Prostate gland (tissue), 2 donors: ENCODE data around the gene OGFOD3. TPM values are rescaled to one million over a fixed set of nuclear protein-coding genes. Genes with fewer than 3 reads are reported as not detected.
"Not testable (repeated sequence)": the region's sequence is repeated elsewhere in the genome, so short reads cannot be mapped to it uniquely, and the experiment has no call there.

Experiments
- DNase-seq: peaks from one replicate; pipeline ENCODE4 v3.0.0-alpha.2; 2019; ENCODE audit warnings: low spot score
- H3K27ac ChIP-seq, 2 donors: fragments of 200-600 bp; sonication (generic); 2 replicates each; pipeline ENCODE4 v1.5.1; 2017 to 2019
- H3K27me3 ChIP-seq: fragments of 200-600 bp; sonication (generic); replicated peaks from 2 replicates; pipeline ENCODE4 v1.5.1; 2019; ENCODE audit not compliant: insufficient read depth
- H3K36me3 ChIP-seq, 2 donors: fragments of 200-600 bp; sonication (generic); 1 replicate in 1 of 2; 2 replicates in 1 of 2; pipeline versions ENCODE4 v1.5.1 to v1.8.1; 2017 to 2019
- H3K4me1 ChIP-seq: fragments of 200-600 bp; sonication (generic); replicated peaks from 2 replicates; pipeline ENCODE4 v1.5.1; 2019
- H3K4me3 ChIP-seq, 2 donors: fragments of 200-600 bp; sonication (generic); 2 replicates each; pipeline ENCODE4 v1.5.1; 2017 to 2019
- H3K9me3 ChIP-seq: fragments of 200-600 bp; sonication (generic); 2 replicates; pipeline ENCODE4 v1.5.1; 2017
- CTCF ChIP-seq, 4 experiments: fragments of 200-600 bp in 2 of 4; fragments of 450-650 bp in 2 of 4; sonication (generic) in 2 of 4; IDR thresholded peaks; 1 replicate in 3 of 4; 2 replicates in 1 of 4; pipeline ENCODE4 v1.5.1; 2016 to 2019; ENCODE audit warnings: antibody characterized with exemption in 4 of 4, mild to moderate bottlenecking in 2 of 4, moderate library complexity in 2 of 4
- POLR2A ChIP-seq: fragments of 450-650 bp; IDR thresholded peaks from one replicate; pipeline ENCODE4 v1.6.1; 2016; ENCODE audit warnings: antibody characterized with exemption, mild to moderate bottlenecking
- POLR2AphosphoS5 ChIP-seq: sonication (generic); formaldehyde crosslinking; IDR thresholded peaks from one replicate; pipeline ENCODE4 v1.6.1; 2017; ENCODE audit warnings: antibody characterized with exemption
- WGBS: methylation state at CpG from one replicate; pipeline ENCODE4 v1.1.5; 2018; 5-methylcytosine and 5-hydroxymethylcytosine counted together
- intact Hi-C: fragments of 100-400 bp; cut with DNase I; formaldehyde crosslinking; loops from one replicate; pipeline ENCODE4 v1.14.2; 2022
- total RNA-seq, 2 donors: library from RNA; depleted of rRNA; stranded (reverse); fragments of >200 nt; gene quantifications; one replicate each; pipeline ENCODE4 v1.1.0, GENCODE V29; 2016

OGFOD3 gene
- total RNA-seq, 2 donors from 2014 or later = 41.0 to 65.8 TPM

GRCh38 chr17:82378741-82379021 is 39.7 kb downstream of the OGFOD3 start:
- H3K9me3 ChIP-seq = no peaks in the 10 kb centered on the region
- TF ChIP-seq CTCF (IDR thresholded peaks at IDR 0.05) (no peak), POLR2A (no peak), POLR2AphosphoS5 (no peak)
- DNase-seq = no peak
- peaks cover 30% of the 10 kb centered on the region for H3K27me3 ChIP-seq
- no peaks in the 10 kb centered on the region for H3K4me1 ChIP-seq
- no peak overlapping the region for H3K4me3 ChIP-seq
- H3K27ac ChIP-seq = no peak overlapping the region
- intact Hi-C loops = no loop called here
- 48% methylated on average over 7 of the region's 10 CpGs for WGBS
- no peaks in the 10 kb centered on the region for H3K36me3 ChIP-seq

GRCh38 chr17:82377924-82378740 is 40.3 kb downstream of the OGFOD3 start:
- no peaks in the 10 kb centered on the region for H3K36me3 ChIP-seq
- no peak overlapping the region for H3K27ac ChIP-seq
- intact Hi-C loops = no loop called here
- 77% methylated on average over 29 of the region's 31 CpGs for WGBS
- no peak for DNase-seq
- H3K9me3 ChIP-seq = no peaks in the 10 kb centered on the region
- no peak for TF ChIP-seq CTCF (IDR thresholded peaks at IDR 0.05)
- TF ChIP-seq POLR2A = no peak
- TF ChIP-seq POLR2AphosphoS5 = no peak
- H3K4me1 ChIP-seq = no peaks in the 10 kb centered on the region
- H3K4me3 ChIP-seq = no peak overlapping the region
- peaks cover 30% of the 10 kb centered on the region for H3K27me3 ChIP-seq

GRCh38 chr17:82377294-82377693 is 41.1 kb downstream of the OGFOD3 start:
- DNase-seq, H3K9me3 ChIP-seq, H3K4me1 ChIP-seq, H3K27ac ChIP-seq, H3K36me3 ChIP-seq, intact Hi-C loops, H3K4me3 ChIP-seq: not testable (repeated sequence)
- 75% methylated on average over 3 of the region's 5 CpGs for WGBS
- peaks cover 31% of the 10 kb centered on the region for H3K27me3 ChIP-seq

- intact Hi-C loops = no loop called here
- Histone ChIP-seq H3K4me3 (no peak overlapping the region), H3K27me3 (peaks cover 39% of the 10 kb centered on the region), H3K9me3 (no peaks in the 10 kb centered on the region), H3K4me1 (peaks cover 4% of the 10 kb centered on the region), H3K27ac (no peak overlapping the region), H3K36me3 (no peaks in the 10 kb centered on the region)
- no peak for DNase-seq
- 81% methylated on average over 16 of the region's 16 CpGs for WGBS
- TF ChIP-seq POLR2AphosphoS5 (no peak), POLR2A (no peak), CTCF (IDR thresholded peaks at IDR 0.05) (no peak)
Measured at GRCh38 chr17:82376042-82376730, 42.2 kb downstream of the OGFOD3 start.

- Histone ChIP-seq H3K27me3 (peaks cover 41% of the 10 kb centered on the region), H3K27ac (no peak overlapping the region), H3K4me3 (no peak overlapping the region), H3K4me1 (peaks cover 4% of the 10 kb centered on the region), H3K36me3 (no peaks in the 10 kb centered on the region), H3K9me3 (no peaks in the 10 kb centered on the region)
- no peak for DNase-seq
- intact Hi-C loops = no loop called here
- TF ChIP-seq POLR2AphosphoS5 = no peak
- no peak for TF ChIP-seq CTCF (IDR thresholded peaks at IDR 0.05)
- TF ChIP-seq POLR2A = no peak
- WGBS = 77% methylated on average over 28 of the region's 46 CpGs
Measured at GRCh38 chr17:82375359-82376041, 42.9 kb downstream of the OGFOD3 start.
